IMR-90 (cell line): ENCODE data around the gene GLTPD2. TPM values are rescaled to one million over a fixed set of nuclear protein-coding genes. Genes with fewer than 3 reads are reported as not detected.

Source experiments
- ATAC-seq: fragments of 200-7000 bp; cut with Tn5 transposase; 2 replicates; pipeline ENCODE4 v1.9.1; 2020; ENCODE audit warnings: low read depth, mild to moderate bottlenecking, moderate library complexity
- BruUV-seq: library from RNA; stranded (reverse); fragments of 400-500 nt; replicated peaks from 2 replicates; lab custom pipeline; 2021; lab: Mats Ljungman, UMichigan
- CTCF ChIA-PET: fragments of 300-600 bp; formaldehyde crosslinking; extraction: SDS; loops from one replicate; lab custom pipeline; 2021; ENCODE audit warnings: antibody characterized with exemption; lab: Yijun Ruan, JAX
- POLR2A ChIA-PET: fragments of 300-600 bp; sonication (Branson Sonifier 250); formaldehyde crosslinking; loops from one replicate; lab custom pipeline; 2022; ENCODE audit warnings: antibody characterized with exemption; ENCODE audit not compliant: unreplicated experiment; lab: Charles Lee
- DNase-seq: peaks from one replicate; pipeline ENCODE4 v3.0.0; 2013
- H2AFZ ChIP-seq: replicated peaks from 2 replicates; pipeline ENCODE3; 2013; ENCODE audit warnings: low read length, mild to moderate bottlenecking; ENCODE audit not compliant: poor library complexity
- H2AK5ac ChIP-seq: 2 replicates; pipeline ENCODE4 v1.6.1; 2013; ENCODE audit warnings: low read depth, low read length, inconsistent platforms
- H2AK9ac ChIP-seq: replicated peaks from 2 replicates; pipeline ENCODE3; 2013; ENCODE audit warnings: mild to moderate bottlenecking, low read depth, low read length, moderate library complexity; ENCODE audit not compliant: poor library complexity
- H2BK120ac ChIP-seq: 2 replicates; pipeline ENCODE4 v1.6.1; 2013; ENCODE audit warnings: low read depth, low read length, inconsistent platforms
- H2BK15ac ChIP-seq: 3 replicates; pipeline ENCODE4 v1.6.1; 2013; ENCODE audit warnings: low read depth, low read length, inconsistent platforms
- H2BK20ac ChIP-seq: 2 replicates; pipeline ENCODE4 v1.6.1; 2013; ENCODE audit warnings: low read depth, mild to moderate bottlenecking, inconsistent platforms, low read length, moderate library complexity
- H2BK5ac ChIP-seq: 2 replicates; pipeline ENCODE4 v1.6.1; 2013; ENCODE audit warnings: mild to moderate bottlenecking, low read depth, low read length, inconsistent platforms; ENCODE audit not compliant: poor library complexity, severe bottlenecking
- H3K14ac ChIP-seq: replicated peaks from 2 replicates; pipeline ENCODE4 v1.6.1; 2013; ENCODE audit warnings: low read depth, low read length, inconsistent platforms
- H3K18ac ChIP-seq: 2 replicates; pipeline ENCODE4 v1.6.1; 2013; ENCODE audit warnings: low read depth, low read length, control low read depth
- H3K23ac ChIP-seq: 2 replicates; pipeline ENCODE4 v1.6.1; 2013; ENCODE audit warnings: low read depth, low read length, inconsistent platforms
- H3K27ac ChIP-seq: 2 replicates; pipeline ENCODE4 v1.5.1; 2013; ENCODE audit warnings: mild to moderate bottlenecking, control low read depth, low read length; ENCODE audit not compliant: insufficient read depth
- H3K27me3 ChIP-seq: 2 replicates; pipeline ENCODE4 v1.6.1; 2013; ENCODE audit warnings: low read length; ENCODE audit not compliant: control insufficient read depth, insufficient read depth
- H3K36me3 ChIP-seq: 2 replicates; pipeline ENCODE4 v1.6.1; 2013; ENCODE audit warnings: low read length, mixed read lengths; ENCODE audit not compliant: control insufficient read depth, insufficient read depth
- H3K4ac ChIP-seq: 2 replicates; pipeline ENCODE4 v1.6.1; 2013; ENCODE audit warnings: low read depth, low read length, inconsistent platforms
- H3K4me1 ChIP-seq: 2 replicates; pipeline ENCODE4 v1.6.1; 2013; ENCODE audit warnings: low read length, mixed read lengths; ENCODE audit not compliant: control insufficient read depth, insufficient read depth
- H3K4me2 ChIP-seq: 2 replicates; pipeline ENCODE4 v1.6.1; 2013; ENCODE audit warnings: low read depth, mild to moderate bottlenecking, control low read depth, low read length, moderate library complexity
- H3K4me3 ChIP-seq: 2 replicates; pipeline ENCODE4 v1.5.1; 2013; ENCODE audit warnings: low read depth, mild to moderate bottlenecking, control low read depth, low read length, moderate library complexity; ENCODE audit not compliant: insufficient read depth
- H3K56ac ChIP-seq: 2 replicates; pipeline ENCODE4 v1.6.1; 2013; ENCODE audit warnings: low read length, inconsistent platforms; ENCODE audit not compliant: insufficient read depth; ENCODE audit errors: extremely low read depth
- H3K79me1 ChIP-seq, 2 experiments: 2 replicates each; pipeline ENCODE4 v1.6.1; 2013; ENCODE audit warnings: low read length in 2 of 2, inconsistent platforms in 1 of 2, low read depth in 1 of 2
- H3K9ac ChIP-seq: 2 replicates; pipeline ENCODE4 v1.6.1; 2013; ENCODE audit warnings: low read depth, low read length, control low read depth
- H3K9me1 ChIP-seq: 2 replicates; pipeline ENCODE4 v1.6.1; 2013; ENCODE audit warnings: low read length, inconsistent platforms; ENCODE audit not compliant: insufficient read depth
- H3K9me3 ChIP-seq: 2 replicates; pipeline ENCODE4 v1.6.1; 2013; ENCODE audit warnings: low read length; ENCODE audit not compliant: control insufficient read depth, insufficient read depth
- H4K20me1 ChIP-seq: 2 replicates; pipeline ENCODE4 v1.6.1; 2013; ENCODE audit warnings: low read length, inconsistent platforms; ENCODE audit not compliant: insufficient read depth
- H4K5ac ChIP-seq: 2 replicates; pipeline ENCODE4 v1.6.1; 2013; ENCODE audit warnings: mild to moderate bottlenecking, low read depth, low read length, control low read depth
- H4K8ac ChIP-seq, 2 experiments: 2 replicates each; pipeline ENCODE4 v1.6.1; 2013; ENCODE audit warnings: low read depth in 2 of 2, low read length in 2 of 2, control low read depth in 1 of 2, inconsistent platforms in 1 of 2
- H4K91ac ChIP-seq: 2 replicates; pipeline ENCODE4 v1.6.1; 2013; ENCODE audit warnings: low read depth, low read length, inconsistent platforms; ENCODE audit not compliant: insufficient read depth
- BHLHE40 ChIP-seq: fragments of 150-350 bp; IDR thresholded peaks from 2 replicates; pipeline ENCODE4 v1.6.1; 2016; ENCODE audit warnings: mild to moderate bottlenecking, low read depth, low read length
- CEBPB ChIP-seq: IDR thresholded peaks from 2 replicates; pipeline ENCODE4 v1.6.1; 2012; ENCODE audit warnings: low read depth, low read length, improper control_type of control experiment
- CHD1 ChIP-seq: IDR thresholded peaks from 2 replicates; pipeline ENCODE4 v1.6.1; 2012; ENCODE audit warnings: low read depth, low read length, improper control_type of control experiment
- FOS ChIP-seq: fragments of 150-350 bp; IDR thresholded peaks from 2 replicates; pipeline ENCODE4 v1.6.1; 2016; ENCODE audit warnings: low read depth, low read length
- MAFK ChIP-seq: IDR thresholded peaks from 2 replicates; pipeline ENCODE4 v1.6.1; 2012; ENCODE audit warnings: low read depth, low read length, improper control_type of control experiment
- MAZ ChIP-seq: IDR thresholded peaks from 2 replicates; pipeline ENCODE4 v1.6.1; 2012; ENCODE audit warnings: low read depth, mild to moderate bottlenecking, low read length, improper control_type of control experiment, moderate library complexity, borderline replicate concordance
- MXI1 ChIP-seq: IDR thresholded peaks from 2 replicates; pipeline ENCODE4 v1.6.1; 2012; ENCODE audit warnings: low read depth, mild to moderate bottlenecking, low read length, moderate library complexity, borderline replicate concordance
- NFE2L2 ChIP-seq: fragments of 150-350 bp; IDR thresholded peaks from 2 replicates; pipeline ENCODE4 v1.6.1; 2016; ENCODE audit warnings: low read depth, mild to moderate bottlenecking, low read length
- POLR2A ChIP-seq: IDR thresholded peaks from 2 replicates; pipeline ENCODE4 v1.6.1; 2012; ENCODE audit warnings: mild to moderate bottlenecking, low read depth, low read length
- RAD21 ChIP-seq: IDR thresholded peaks from 2 replicates; pipeline ENCODE4 v1.6.1; 2012; ENCODE audit warnings: low read length, improper control_type of control experiment
- RCOR1 ChIP-seq: IDR thresholded peaks from 2 replicates; pipeline ENCODE4 v1.6.1; 2012; ENCODE audit warnings: mild to moderate bottlenecking, low read length, improper control_type of control experiment; ENCODE audit not compliant: insufficient replicate concordance
- RFX5 ChIP-seq: IDR thresholded peaks from 2 replicates; pipeline ENCODE4 v1.8.0; 2012; ENCODE audit warnings: low read depth, mild to moderate bottlenecking, low read length, moderate library complexity
- SMC3 ChIP-seq: fragments of 150-350 bp; IDR thresholded peaks from 2 replicates; pipeline ENCODE4 v1.6.1; 2016; ENCODE audit warnings: low read depth, mild to moderate bottlenecking, antibody characterized with exemption, low read length, moderate library complexity
- WGBS, 2 experiments: methylation state at CpG; one replicate each; pipeline versions ENCODE4 v1.1.5 to v1.1.7; 2013; ENCODE audit warnings: missing lambda C conversion rate in 2 of 2; ENCODE audit not compliant: insufficient read length in 1 of 2; ENCODE audit errors: extremely low coverage in 2 of 2; 5-methylcytosine and 5-hydroxymethylcytosine counted together
- dilution Hi-C: fragments of 300-500 bp; cut with HindIII; formaldehyde crosslinking; loops from one replicate; pipeline ENCODE4 v1.14.3; 2018; ENCODE audit warnings: low sequenced_read_pairs; ENCODE audit not compliant: unreplicated experiment
- in situ Hi-C: fragments of 300-500 bp; cut with MboI; formaldehyde crosslinking; loops from 3 replicates; pipeline ENCODE4 v1.14.3; 2019; ENCODE audit warnings: low sequenced_read_pairs, inconsistent platforms, mixed read lengths
- intact Hi-C: fragments of 100-400 bp; cut with micrococcal nuclease; formaldehyde crosslinking; loops from 2 replicates; pipeline ENCODE4 v1.10.0; 2022
- polyA plus RNA-seq, 3 experiments: library from polyadenylated mRNA; depleted of rRNA; stranded (reverse); fragments of >200 nt; gene quantifications; 2 replicates each; pipeline ENCODE4 v1.2.3, GENCODE V29; 2012; ENCODE audit warnings: low replicate concordance in 1 of 3
- total RNA-seq: library from RNA; depleted of rRNA; stranded (reverse); fragments of >200 nt; gene quantifications from 2 replicates; pipeline ENCODE4 v1.2.3, GENCODE V29; 2012
- TF ChIP-seq, protein P1 (sequence below): conservative IDR thresholded peaks from 2 replicates; pipeline ENCODE4 v1.5.1; 2012; ENCODE audit warnings: mild to moderate bottlenecking, low read depth, low read length, improper control_type of control experiment
- TF ChIP-seq, protein P2 (sequence below): fragments of 150-350 bp; IDR thresholded peaks from 2 replicates; pipeline ENCODE4 v1.6.1; 2017; ENCODE audit warnings: mild to moderate bottlenecking, antibody characterized with exemption, low read length, low read depth
- TF ChIP-seq, protein P3 (sequence below): fragments of 150-350 bp; IDR thresholded peaks from 2 replicates; pipeline ENCODE4 v1.6.1; 2016; ENCODE audit warnings: low read depth, mild to moderate bottlenecking, low read length, moderate library complexity, borderline replicate concordance

Gene GLTPD2
- total and polyA plus RNA-seq, 2 of the 4 experiments (the other 2 are of a cell fraction) = not detected

DNA sequence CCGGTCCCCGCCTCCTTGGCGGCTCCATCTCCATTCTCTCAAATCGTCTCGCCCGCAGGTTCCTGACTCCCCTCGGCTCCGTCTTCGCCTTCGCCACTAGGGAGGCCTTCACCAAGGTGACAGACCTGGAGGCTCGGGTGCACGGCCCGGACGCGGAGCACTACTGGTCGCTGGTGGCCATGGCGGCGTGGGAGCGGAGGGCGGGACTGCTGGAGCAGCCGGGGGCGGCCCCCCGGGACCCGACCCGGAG lies 862 bp downstream of the GLTPD2 start:
- peak overlapping the region; percentile 78 for H3K4me2 ChIP-seq
- CTCF ChIA-PET = interaction anchor here (0.7 to 1.5 kb wide), 5 partner anchors 10 to 106 kb away, joined by 3 to 6 read pairs (median 3); no protein-coding TSS in a partner anchor

More for the DNA sequence above, 862 bp downstream of the GLTPD2 start:
- Histone ChIP-seq H4K8ac (peak overlapping the region; percentile 49 to 81; a peak in 2 of 4 replicates), H2BK20ac (no peak overlapping the region), H3K36me3 (no peaks in the 10 kb centered on the region), H3K23ac (no peak overlapping the region), H3K14ac (peak overlapping the region; percentile 32; the same call in 1 of the 2 replicates), H3K27ac (peak overlapping the region; percentile 53; the same call in 1 of the 2 replicates), H3K9me3 (no peaks in the 10 kb centered on the region), H3K9me1 (peaks cover 4% of the 10 kb centered on the region), H4K20me1 (no peaks in the 10 kb centered on the region), H2BK15ac (no peak overlapping the region), H3K4me1 (peaks cover 5% of the 10 kb centered on the region; the same call in 1 of the 2 replicates), H2AK9ac (peak overlapping the region; percentile 87), H3K4me3 (peak overlapping the region; percentile 64), H3K18ac (no peak overlapping the region), H3K79me1 (peaks cover 0 to 5% of the 10 kb centered on the region in 2 experiments; a peak in 2 of 4 replicates), H2BK120ac (no peak overlapping the region), H3K27me3 (peaks cover 18% of the 10 kb centered on the region), H2AK5ac (no peak overlapping the region), H2BK5ac (peak overlapping the region; percentile 36), H2AFZ (peak overlapping the region; percentile 99), H4K5ac (0 out of 2 replicates have a peak overlapping the region, but pooled peaks have one; percentile 31), H4K91ac (no peak overlapping the region), H3K56ac (no peak overlapping the region), H3K9ac (peak overlapping the region; percentile 49), H3K4ac (peak overlapping the region; percentile 40; the same call in 1 of the 2 replicates)
- no peak for DNase-seq
- ATAC-seq = no peak
- WGBS, 2 experiments = 0% methylated on average over 6 of the region's 25 CpGs; no CpG with 5 or more reads in 1 of the 2 experiments
- dilution Hi-C loops (no loop called here), in situ Hi-C loops (loop anchor here (5.0 kb wide), 1 partner anchor 93 kb away; no protein-coding TSS in a partner anchor), intact Hi-C loops (no loop called here)
- TF ChIP-seq RFX5 = no peak
- no peak for TF ChIP-seq MXI1
- TF ChIP-seq RCOR1 = no peak
- TF ChIP-seq RAD21 = no peak
- TF ChIP-seq POLR2A = no peak
- no peak for TF ChIP-seq NFE2L2
- no peak for TF ChIP-seq MAZ
- no peak for TF ChIP-seq CHD1
- TF ChIP-seq FOS = no peak
- TF ChIP-seq, protein P1, sequence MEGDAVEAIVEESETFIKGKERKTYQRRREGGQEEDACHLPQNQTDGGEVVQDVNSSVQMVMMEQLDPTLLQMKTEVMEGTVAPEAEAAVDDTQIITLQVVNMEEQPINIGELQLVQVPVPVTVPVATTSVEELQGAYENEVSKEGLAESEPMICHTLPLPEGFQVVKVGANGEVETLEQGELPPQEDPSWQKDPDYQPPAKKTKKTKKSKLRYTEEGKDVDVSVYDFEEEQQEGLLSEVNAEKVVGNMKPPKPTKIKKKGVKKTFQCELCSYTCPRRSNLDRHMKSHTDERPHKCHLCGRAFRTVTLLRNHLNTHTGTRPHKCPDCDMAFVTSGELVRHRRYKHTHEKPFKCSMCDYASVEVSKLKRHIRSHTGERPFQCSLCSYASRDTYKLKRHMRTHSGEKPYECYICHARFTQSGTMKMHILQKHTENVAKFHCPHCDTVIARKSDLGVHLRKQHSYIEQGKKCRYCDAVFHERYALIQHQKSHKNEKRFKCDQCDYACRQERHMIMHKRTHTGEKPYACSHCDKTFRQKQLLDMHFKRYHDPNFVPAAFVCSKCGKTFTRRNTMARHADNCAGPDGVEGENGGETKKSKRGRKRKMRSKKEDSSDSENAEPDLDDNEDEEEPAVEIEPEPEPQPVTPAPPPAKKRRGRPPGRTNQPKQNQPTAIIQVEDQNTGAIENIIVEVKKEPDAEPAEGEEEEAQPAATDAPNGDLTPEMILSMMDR = no peak
- TF ChIP-seq MAFK = no peak
- TF ChIP-seq, protein P2, sequence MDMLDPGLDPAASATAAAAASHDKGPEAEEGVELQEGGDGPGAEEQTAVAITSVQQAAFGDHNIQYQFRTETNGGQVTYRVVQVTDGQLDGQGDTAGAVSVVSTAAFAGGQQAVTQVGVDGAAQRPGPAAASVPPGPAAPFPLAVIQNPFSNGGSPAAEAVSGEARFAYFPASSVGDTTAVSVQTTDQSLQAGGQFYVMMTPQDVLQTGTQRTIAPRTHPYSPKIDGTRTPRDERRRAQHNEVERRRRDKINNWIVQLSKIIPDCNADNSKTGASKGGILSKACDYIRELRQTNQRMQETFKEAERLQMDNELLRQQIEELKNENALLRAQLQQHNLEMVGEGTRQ = no peak
- TF ChIP-seq, protein P3, sequence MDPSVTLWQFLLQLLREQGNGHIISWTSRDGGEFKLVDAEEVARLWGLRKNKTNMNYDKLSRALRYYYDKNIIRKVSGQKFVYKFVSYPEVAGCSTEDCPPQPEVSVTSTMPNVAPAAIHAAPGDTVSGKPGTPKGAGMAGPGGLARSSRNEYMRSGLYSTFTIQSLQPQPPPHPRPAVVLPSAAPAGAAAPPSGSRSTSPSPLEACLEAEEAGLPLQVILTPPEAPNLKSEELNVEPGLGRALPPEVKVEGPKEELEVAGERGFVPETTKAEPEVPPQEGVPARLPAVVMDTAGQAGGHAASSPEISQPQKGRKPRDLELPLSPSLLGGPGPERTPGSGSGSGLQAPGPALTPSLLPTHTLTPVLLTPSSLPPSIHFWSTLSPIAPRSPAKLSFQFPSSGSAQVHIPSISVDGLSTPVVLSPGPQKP = no peak
- TF ChIP-seq BHLHE40 = no peak
- TF ChIP-seq CEBPB = no peak
- TF ChIP-seq SMC3 = no peak
- BruUV-seq = no TSS peak
- POLR2A ChIA-PET = no interaction called here
